ENCODE results near the gene DTX1.

The DTX1 gene

GRCh38 chr12:113087193-113087592 lies 30.7 kb downstream of the DTX1 start:
- peak overlapping the region; percentile 65 for H3K9ac ChIP-seq
- H3K36me3 ChIP-seq (ENCODE audit: insufficient read depth): no peaks in the 10 kb centered on the region
- peak overlapping the region; percentile 62 for H3K27ac ChIP-seq
- no peaks in the 10 kb centered on the region for H3K79me2 ChIP-seq (ENCODE audit: insufficient read depth, low read depth)
- H3K4me3 ChIP-seq (IDR thresholded peaks at IDR 0.05; ENCODE audit: insufficient read depth, low read depth, low read length): no peak overlapping the region
- TF ChIP-seq CTCF (conservative IDR thresholded peaks at IDR 0.05; ENCODE audit: low read depth, low read length): no peak
- no peaks in the 10 kb centered on the region for H4K20me1 ChIP-seq (ENCODE audit: insufficient read depth)
- no peaks in the 10 kb centered on the region for H3K27me3 ChIP-seq (ENCODE audit: insufficient read depth, low read depth)
- H3K4me1 ChIP-seq (ENCODE audit: low read depth, poor library complexity, severe bottlenecking): peaks cover 67% of the 10 kb centered on the region
- H3K4me2 ChIP-seq: peak overlapping the region; percentile 51; the same call in 1 of the 2 replicates
- peak overlapping the region; percentile 54; the same call in 1 of the 2 replicates for H2AFZ ChIP-seq (ENCODE audit: low read depth)

- no peaks in the 10 kb centered on the region for H3K79me2 ChIP-seq (ENCODE audit: insufficient read depth, low read depth)
- H2AFZ ChIP-seq (ENCODE audit: low read depth): no peak overlapping the region
- no peak overlapping the region for H3K27ac ChIP-seq
- TF ChIP-seq CTCF (conservative IDR thresholded peaks at IDR 0.05; ENCODE audit: low read depth, low read length): no peak
- H3K9ac ChIP-seq: no peak overlapping the region
- H3K4me1 ChIP-seq (ENCODE audit: low read depth, poor library complexity, severe bottlenecking): peaks cover 63% of the 10 kb centered on the region
- no peaks in the 10 kb centered on the region for H3K27me3 ChIP-seq (ENCODE audit: insufficient read depth, low read depth)
- H4K20me1 ChIP-seq (ENCODE audit: insufficient read depth): no peaks in the 10 kb centered on the region
- no peak overlapping the region for H3K4me2 ChIP-seq
- H3K4me3 ChIP-seq (IDR thresholded peaks at IDR 0.05; ENCODE audit: insufficient read depth, low read depth, low read length): no peak overlapping the region
- no peaks in the 10 kb centered on the region for H3K36me3 ChIP-seq (ENCODE audit: insufficient read depth)
These were observed 31.5 kb downstream of the DTX1 start for GRCh38 chr12:113088037-113088436.

GRCh38 chr12:113088971-113089756 lies 32.6 kb downstream of the DTX1 start:
- no peak overlapping the region for H2AFZ ChIP-seq (ENCODE audit: low read depth)
- H3K79me2 ChIP-seq (ENCODE audit: insufficient read depth, low read depth): no peaks in the 10 kb centered on the region
- no peaks in the 10 kb centered on the region for H4K20me1 ChIP-seq (ENCODE audit: insufficient read depth)
- H3K36me3 ChIP-seq (ENCODE audit: insufficient read depth): no peaks in the 10 kb centered on the region
- no peak overlapping the region for H3K4me3 ChIP-seq (IDR thresholded peaks at IDR 0.05; ENCODE audit: insufficient read depth, low read depth, low read length)
- H3K9ac ChIP-seq: no peak overlapping the region
- no peak overlapping the region for H3K4me2 ChIP-seq
- no peak for TF ChIP-seq CTCF (conservative IDR thresholded peaks at IDR 0.05; ENCODE audit: low read depth, low read length)
- no peak overlapping the region for H3K27ac ChIP-seq
- no peaks in the 10 kb centered on the region for H3K27me3 ChIP-seq (ENCODE audit: insufficient read depth, low read depth)
- H3K4me1 ChIP-seq (ENCODE audit: low read depth, poor library complexity, severe bottlenecking): peaks cover 52% of the 10 kb centered on the region

GRCh38 chr12:113089839-113090238 lies 33.3 kb downstream of the DTX1 start:
- H3K79me2 ChIP-seq (ENCODE audit: insufficient read depth, low read depth): no peaks in the 10 kb centered on the region
- H3K27me3 ChIP-seq (ENCODE audit: insufficient read depth, low read depth): no peaks in the 10 kb centered on the region
- no peak for TF ChIP-seq CTCF (conservative IDR thresholded peaks at IDR 0.05; ENCODE audit: low read depth, low read length)
- no peak overlapping the region for H2AFZ ChIP-seq (ENCODE audit: low read depth)
- H3K4me2 ChIP-seq: no peak overlapping the region
- no peak overlapping the region for H3K9ac ChIP-seq
- peaks cover 45% of the 10 kb centered on the region for H3K4me1 ChIP-seq (ENCODE audit: low read depth, poor library complexity, severe bottlenecking)
- H3K36me3 ChIP-seq (ENCODE audit: insufficient read depth): no peaks in the 10 kb centered on the region
- H4K20me1 ChIP-seq (ENCODE audit: insufficient read depth): no peaks in the 10 kb centered on the region
- no peak overlapping the region for H3K27ac ChIP-seq
- no peak overlapping the region for H3K4me3 ChIP-seq (IDR thresholded peaks at IDR 0.05; ENCODE audit: insufficient read depth, low read depth, low read length)
